Measurements from ENCODE around the gene PRR22. TPM values are rescaled to one million over a fixed set of nuclear protein-coding genes. Genes with fewer than 3 reads are reported as not detected.

Gene PRR22
- total RNA-seq, 2 experiments from 2014 or later = 4.4 to 5.0 TPM

DNA sequence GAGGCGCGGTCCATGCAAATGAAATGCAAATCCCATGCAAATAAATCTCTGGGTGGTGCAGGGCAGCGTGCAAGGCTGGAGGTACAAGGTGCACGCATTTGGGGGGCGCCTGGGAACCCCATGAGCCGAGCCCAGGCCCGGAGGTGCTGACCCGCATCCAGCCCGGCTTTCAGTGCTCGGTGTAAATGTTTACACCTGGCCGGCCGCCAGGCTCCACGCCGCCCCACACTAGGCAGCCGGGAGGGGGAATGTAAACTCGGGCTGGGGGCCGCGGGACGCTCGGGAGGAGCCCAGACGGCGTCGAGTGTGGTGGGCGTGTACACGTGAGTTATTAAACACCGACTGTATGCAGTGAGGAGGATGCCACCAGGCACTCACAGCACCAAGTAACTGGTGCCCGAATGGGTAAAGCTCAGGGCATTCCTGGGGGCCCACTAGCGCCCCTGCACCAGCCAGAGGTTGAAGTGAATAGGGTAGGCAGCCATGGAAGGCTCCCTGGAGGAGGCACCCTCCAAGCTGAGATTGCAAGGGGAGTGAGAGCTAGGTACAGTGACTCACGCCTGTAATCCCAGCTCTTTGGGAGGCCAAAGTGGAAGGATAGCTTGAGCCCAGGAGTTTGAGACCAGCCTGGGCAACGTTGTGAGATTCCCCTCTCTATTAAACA is 37.8 kb upstream of the PRR22 start:
- Mint-ChIP-seq H3K36me3 (ENCODE audit: low read depth) (no peaks in the 10 kb centered on the region), H3K4me1 (ENCODE audit: low read depth) (peaks cover 5% of the 10 kb centered on the region), H3K4me3 (no peak overlapping the region), H3K27ac (no peak overlapping the region), H3K9me3 (no peaks in the 10 kb centered on the region), H3K27me3 (peaks cover 2% of the 10 kb centered on the region)
- POLR2A ChIA-PET = interaction anchor here (0.7 kb wide), 1 partner anchor 80 kb away, joined by 4 read pairs; no protein-coding TSS in a partner anchor
- TF ChIP-seq CTCF (IDR thresholded peaks at IDR 0.05) = no peak
- intact Hi-C loops (cut with micrococcal nuclease) = no loop called here
- CTCF ChIA-PET = interaction anchor here (1.5 to 1.6 kb wide), 2 partner anchors 14 to 19 kb away, joined by 3 to 9 read pairs; no protein-coding TSS in a partner anchor
- ATAC-seq (no peak), DNase-seq (no peak)

- DNase-seq = no peak
These were observed 37.1 kb upstream of the PRR22 start for GRCh38 chr19:5821521-5822180.

GRCh38 chr19:5820785-5821184 is 36.2 kb upstream of the PRR22 start:
- Mint-ChIP-seq H3K4me1 (ENCODE audit: low read depth) (no peaks in the 10 kb centered on the region), H3K27me3 (peaks cover 5% of the 10 kb centered on the region), H3K9me3 (no peaks in the 10 kb centered on the region), H3K27ac (no peak overlapping the region), H3K36me3 (ENCODE audit: low read depth) (no peaks in the 10 kb centered on the region), H3K4me3 (no peak overlapping the region)
- ATAC-seq (no peak), DNase-seq (no peak)
- POLR2A ChIA-PET = interaction anchor here (0.7 kb wide), 1 partner anchor 196 kb away, joined by 3 read pairs; no protein-coding TSS in a partner anchor
- CTCF ChIA-PET = no interaction called here
- intact Hi-C loops (cut with micrococcal nuclease) = no loop called here
- no peak for TF ChIP-seq CTCF (IDR thresholded peaks at IDR 0.05)

More at GRCh38 chr19:5821521-5822180, 37.1 kb upstream of the PRR22 start:
- no peaks in the 10 kb centered on the region for H3K9me3 Mint-ChIP-seq
- TF ChIP-seq CTCF (IDR thresholded peaks at IDR 0.05) = no peak
- POLR2A ChIA-PET = interaction anchor here (0.7 kb wide), 1 partner anchor 197 kb away, joined by 3 read pairs; no protein-coding TSS in a partner anchor
- no peak for ATAC-seq
- intact Hi-C loops (cut with micrococcal nuclease) = no loop called here
- no peaks in the 10 kb centered on the region for H3K4me1 Mint-ChIP-seq (ENCODE audit: low read depth)
- H3K4me3 Mint-ChIP-seq = no peak overlapping the region
- H3K27me3 Mint-ChIP-seq = peaks cover 4% of the 10 kb centered on the region
- H3K36me3 Mint-ChIP-seq (ENCODE audit: low read depth) = no peaks in the 10 kb centered on the region
- H3K27ac Mint-ChIP-seq = no peak overlapping the region
- CTCF ChIA-PET = no interaction called here

DNA sequence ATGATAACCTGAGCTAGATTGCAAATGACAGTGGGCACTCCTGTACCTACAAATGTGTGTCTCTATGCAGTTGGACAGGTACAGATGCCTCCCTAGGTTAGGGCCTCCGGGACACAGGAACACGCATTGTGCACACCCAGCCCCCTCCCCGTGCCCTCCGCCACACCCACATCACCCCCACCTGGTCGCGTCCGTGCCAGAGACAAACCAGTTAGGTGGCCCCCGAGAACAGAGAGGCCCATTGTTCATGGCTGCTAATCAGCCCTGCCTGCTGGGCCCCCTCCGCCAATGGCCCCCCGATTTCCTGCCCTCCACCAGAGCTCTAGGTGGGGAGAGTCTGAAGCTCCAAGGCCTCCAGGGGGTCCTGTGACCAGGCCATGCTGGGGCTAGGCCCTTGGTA is 34.0 kb upstream of the PRR22 start:
- intact Hi-C loops (cut with micrococcal nuclease) = no loop called here
- Mint-ChIP-seq H3K4me3 (no peak overlapping the region), H3K9me3 (no peaks in the 10 kb centered on the region), H3K27me3 (peaks cover 5% of the 10 kb centered on the region), H3K4me1 (ENCODE audit: low read depth) (no peaks in the 10 kb centered on the region), H3K36me3 (ENCODE audit: low read depth) (no peaks in the 10 kb centered on the region), H3K27ac (no peak overlapping the region)
- ChIA-PET CTCF (interaction anchor here (1.4 kb wide), 1 partner anchor 15 kb away, joined by 4 read pairs; no protein-coding TSS in a partner anchor), POLR2A (no interaction called here)
- ATAC-seq (no peak), DNase-seq (no peak)
- TF ChIP-seq CTCF (IDR thresholded peaks at IDR 0.05) = no peak

DNA sequence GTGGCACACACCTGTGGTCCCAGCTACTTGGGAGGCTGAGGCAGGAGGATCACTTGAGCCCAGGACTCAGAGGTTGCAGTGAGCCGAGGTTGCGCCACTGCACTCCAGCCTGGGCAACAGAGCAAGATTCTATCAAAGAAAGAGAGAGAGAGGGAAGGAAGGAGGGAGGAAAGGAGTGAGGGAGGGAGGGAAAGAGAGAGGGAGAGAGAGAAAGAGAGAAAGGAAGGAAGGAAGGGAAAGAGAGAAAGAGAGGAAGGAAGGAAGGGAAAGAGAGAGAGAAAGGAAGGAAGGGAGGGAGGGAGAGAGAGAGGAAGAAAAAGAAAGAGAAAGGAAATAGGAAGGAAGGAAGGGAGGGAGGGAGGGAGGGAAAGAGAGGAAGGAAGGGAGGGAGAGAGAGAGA is 32.7 kb upstream of the PRR22 start:
- DNase-seq (no peak), ATAC-seq (no peak)
- TF ChIP-seq CTCF (IDR thresholded peaks at IDR 0.05) = no peak
- H3K36me3 Mint-ChIP-seq (ENCODE audit: low read depth) = no peaks in the 10 kb centered on the region
- no peak overlapping the region for H3K27ac Mint-ChIP-seq
- peaks cover 5% of the 10 kb centered on the region for H3K27me3 Mint-ChIP-seq
- H3K4me1 Mint-ChIP-seq (ENCODE audit: low read depth) = no peaks in the 10 kb centered on the region
- intact Hi-C loops (cut with micrococcal nuclease) = no loop called here
- no peaks in the 10 kb centered on the region for H3K9me3 Mint-ChIP-seq
- ChIA-PET CTCF (no interaction called here), POLR2A (no interaction called here)
- no peak overlapping the region for H3K4me3 Mint-ChIP-seq
